ENCODE measurements around the gene SWSAP1.
"Not testable (repeated sequence)": the region's sequence is repeated elsewhere in the genome, so short reads cannot be mapped to it uniquely, and the experiment has no call there.

Gene SWSAP1

DNA sequence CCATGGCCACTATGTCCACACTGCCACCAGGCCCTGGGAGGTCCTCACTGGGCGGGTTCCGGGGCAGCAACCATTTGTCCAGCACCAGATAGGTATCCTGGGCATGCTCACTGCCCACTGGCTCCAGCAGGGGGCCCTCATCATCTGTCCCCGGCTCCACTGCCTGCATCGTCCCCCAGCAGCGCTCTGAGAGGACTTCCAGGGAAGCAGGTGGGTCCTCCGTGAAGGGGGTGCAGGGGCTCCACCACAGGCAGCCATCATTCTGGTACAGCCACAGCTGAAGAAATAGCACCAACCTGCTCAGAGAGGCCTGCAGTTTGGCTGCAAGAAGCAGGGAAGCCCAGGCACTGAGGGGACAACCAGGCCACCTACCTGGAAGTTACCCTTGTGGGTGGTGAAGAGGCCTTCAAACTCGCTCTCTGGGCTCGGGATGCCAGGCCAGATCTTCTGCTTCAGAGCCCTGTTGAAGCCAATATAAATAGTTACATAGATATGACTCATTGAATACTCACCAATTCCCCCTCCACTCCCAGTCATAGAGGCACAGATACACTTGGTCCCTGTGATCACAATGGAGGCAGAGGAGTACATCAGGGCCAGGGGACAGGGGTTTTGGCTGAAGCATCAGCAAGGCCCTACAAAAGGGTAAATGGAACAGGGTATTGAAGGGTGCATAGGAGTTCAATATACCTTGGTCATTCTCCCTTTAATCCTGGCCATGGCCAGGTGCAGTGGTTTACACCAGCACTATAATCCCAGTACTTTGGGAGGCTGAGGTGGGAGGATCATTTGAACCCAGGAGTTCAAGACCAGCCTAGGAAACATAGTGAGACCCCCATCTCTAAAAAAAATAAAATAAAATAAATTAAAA is 4.1 kb downstream of the SWSAP1 start:
- peak in 31 of 56 donors; percentile 5 to 66 (median 26) for DNase-seq

DNA sequence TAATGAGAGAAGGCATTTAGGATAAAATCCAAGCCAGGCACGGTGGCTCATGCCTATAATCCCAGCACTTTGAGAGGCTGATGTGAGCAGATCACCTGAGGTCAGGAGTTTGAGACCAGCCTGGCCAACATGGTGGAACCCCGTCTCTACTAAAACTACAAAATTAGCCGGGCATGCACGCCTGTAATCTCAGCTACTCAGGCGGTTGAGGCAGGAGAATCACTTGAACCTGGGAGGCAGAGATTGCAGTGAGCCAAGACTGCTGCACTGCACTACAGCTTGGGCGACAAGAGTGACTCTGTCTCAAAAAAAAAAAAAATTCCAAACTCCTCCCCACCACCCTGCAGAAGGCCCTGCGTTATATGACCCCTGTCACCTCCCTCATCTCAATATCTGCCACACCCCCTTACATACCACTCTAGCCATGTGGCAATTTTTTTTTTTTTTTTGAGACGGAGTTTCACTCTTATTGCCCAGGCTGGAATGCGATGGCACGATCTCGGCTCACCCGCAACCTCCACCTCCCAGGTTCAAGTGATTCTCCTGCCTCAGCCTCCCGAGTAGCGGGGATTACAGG is 4.9 kb downstream of the SWSAP1 start:
- not testable (repeated sequence) for DNase-seq

DNA sequence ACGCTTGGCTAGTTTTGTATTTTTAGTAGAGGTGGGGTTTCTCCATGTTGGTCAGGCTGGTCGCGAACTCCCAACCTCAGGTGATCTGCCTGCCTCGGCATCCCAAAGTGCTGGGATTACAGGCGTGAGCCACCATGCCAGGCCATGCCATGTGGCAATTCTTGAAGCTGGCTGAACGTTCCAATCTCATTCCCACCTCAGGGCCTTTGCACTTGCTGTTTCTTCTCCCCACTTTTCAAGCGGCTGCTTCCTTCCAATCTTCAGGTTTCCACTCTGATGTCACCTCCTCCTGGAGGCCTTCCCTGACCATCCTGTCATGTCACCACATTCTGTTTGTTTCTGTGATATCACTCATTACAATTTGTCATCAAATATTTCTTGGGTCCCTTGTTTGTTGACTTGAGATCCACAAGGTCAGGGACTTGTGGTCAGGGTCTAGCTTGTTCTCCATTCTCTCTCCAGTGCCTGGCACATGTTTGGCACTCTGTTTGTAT is 5.4 kb downstream of the SWSAP1 start:
- no peak for DNase-seq

DNA sequence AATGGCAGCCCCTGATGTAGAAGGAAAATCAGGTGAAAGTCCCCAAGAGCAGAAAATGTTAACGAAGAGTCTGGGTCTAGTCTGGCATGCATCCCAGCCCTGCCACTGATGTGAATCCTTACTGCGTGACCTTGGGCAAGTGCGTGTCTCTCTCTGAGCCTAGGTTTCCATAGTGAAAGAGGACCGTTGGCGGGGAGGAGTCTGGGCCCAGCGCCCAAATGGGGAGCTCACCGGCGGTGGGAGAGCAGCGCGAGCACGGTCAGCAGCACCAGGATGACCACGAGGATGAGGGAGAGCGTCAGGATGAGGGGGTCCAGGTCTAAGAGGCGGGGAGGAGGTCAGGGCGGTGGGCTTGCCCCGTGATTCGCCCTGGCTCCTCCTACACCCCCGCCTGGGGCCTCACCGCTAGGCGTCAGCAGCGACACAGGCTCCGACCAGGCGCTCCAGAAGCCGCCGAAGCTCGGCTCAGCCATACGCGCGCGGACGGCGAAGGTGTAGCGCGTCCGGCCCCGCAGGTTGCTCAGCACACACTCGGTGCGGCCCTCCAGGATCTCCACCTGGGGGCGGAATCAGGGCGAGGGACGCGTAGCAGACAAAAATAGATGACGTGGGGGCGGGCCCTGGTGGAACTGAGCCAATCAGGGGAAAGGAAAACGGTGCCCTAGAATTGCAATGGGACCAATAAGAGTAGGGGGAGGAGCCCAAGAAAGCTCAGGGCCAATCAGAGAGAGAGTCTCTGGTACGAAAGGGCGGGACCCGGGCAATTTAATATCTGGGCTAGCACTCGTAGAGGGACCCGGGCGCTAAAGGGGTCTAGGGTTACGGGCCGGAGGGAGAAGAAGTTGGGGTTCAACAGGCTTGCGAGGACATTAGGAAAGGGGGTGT is 6.4 kb downstream of the SWSAP1 start:
- peak; percentile 52 to 96 (median 87) for DNase-seq

DNA sequence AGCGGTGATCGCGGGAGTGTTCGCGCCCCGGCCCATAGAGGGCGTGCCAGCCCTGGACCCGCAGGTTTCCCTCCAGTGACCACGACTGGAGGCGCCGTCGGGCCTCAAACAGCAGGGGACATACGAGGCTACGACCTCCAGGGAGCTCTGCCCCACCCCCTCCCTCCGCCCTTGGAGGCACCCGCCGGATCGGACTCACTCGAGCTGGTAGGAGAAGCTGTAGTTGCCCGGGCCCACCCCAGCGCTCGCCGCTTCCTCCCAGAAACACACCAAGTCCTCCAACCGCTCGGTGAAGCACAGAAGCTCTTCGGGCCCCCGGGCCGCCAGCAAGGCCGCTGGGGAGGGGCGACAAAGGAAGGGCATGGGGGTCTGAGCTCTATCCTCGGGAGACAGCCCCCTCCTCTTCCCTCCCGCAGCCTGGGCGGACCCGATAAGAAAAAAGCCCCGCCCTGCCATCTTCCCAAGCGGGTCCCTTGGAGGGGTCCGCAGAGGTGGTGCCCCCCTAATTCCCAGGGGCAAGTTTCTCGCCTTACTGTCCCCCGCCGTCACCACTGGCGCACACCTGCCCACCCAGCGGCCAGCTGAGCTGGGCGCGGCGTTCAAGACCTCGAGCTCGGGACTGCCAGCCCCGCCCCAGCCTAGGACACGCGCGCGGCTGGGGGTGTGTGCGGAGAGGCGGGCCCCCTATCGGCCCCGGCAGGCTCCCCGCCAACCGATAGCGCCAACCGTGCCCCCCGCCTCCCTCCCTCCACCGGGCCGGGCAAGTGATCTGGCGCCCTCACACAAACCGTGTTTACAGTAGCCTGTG is 8.6 kb downstream of the SWSAP1 start:
- peak in 6 of 56 donors; percentile 5 to 30 (median 20) for DNase-seq

DNA sequence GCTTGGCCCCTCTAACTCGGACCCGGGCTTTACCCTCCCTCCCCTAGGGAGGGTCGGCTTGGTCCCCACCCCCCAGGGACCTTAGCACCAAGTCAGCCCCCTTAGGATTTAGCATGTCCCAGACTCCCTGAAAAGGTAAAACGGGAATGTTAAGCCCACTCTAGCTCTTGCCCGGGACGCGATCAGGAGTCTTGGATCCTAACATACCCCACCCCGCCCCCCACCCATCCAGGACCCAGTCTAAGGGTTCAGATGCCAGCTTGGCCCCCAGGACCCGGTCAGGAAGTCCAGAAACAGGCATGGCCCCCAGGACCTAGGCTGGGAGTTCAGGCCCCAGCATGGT is 9.2 kb downstream of the SWSAP1 start:
- DNase-seq: no peak

DNA sequence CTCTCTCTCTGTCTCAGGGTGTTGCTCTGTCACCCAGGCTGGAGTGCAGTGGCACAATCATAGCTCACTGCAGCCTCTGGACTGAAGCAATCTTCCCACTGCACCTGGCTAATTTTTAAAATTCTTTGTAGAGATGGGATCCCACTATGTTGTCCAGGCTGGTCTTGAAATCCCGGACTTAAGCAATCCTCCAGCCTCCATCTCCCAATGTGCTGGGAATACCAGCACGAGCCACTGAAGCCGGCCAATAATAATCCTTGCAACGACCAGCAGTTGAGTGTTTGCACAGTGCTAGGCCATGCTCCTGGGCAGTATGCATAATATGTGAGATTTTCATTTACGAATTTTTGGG is 10.3 kb downstream of the SWSAP1 start:
- DNase-seq: no peak

DNA sequence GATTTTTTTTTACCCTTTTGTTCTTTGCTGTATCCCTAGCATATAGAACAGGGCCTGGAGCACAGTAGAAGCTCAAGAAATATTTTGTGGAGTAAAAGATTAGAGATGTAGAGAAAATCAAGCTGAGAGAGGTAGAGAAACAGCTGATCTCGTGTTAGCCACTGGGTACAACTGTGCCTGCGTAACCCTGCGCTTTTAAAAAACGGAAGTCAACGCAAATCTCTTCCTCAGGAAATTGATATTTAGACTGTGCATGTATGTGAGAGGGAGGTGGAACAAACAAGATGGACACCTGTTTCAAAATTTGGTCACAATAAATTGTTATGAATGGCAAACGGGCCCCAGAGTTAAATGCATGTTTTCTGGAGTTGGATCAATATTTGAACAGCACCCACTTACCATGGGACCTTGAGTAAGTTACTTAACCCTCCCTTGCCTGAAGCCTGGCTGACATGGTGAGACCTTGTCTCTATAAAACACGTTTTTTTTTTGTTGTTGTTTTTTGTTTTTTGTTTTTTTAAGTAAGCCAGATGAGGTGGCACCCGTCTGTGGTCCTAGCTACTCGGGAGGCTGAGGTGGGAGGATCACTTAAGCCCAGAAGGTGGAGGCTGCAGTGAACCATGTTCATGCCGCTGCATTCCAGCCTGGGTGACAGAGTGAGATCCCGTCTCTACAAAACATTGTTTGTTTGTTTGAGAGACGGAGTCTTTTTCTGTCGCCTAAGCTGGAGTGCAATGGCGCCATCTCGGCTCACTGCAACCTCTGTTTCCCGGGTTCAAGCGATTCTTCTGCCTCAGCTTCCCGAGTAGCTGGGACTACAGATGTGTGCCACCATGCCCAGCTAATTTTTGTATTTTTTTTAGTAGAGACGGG is 12.9 kb downstream of the SWSAP1 start:
- peak in 1 of 56 donors; percentile 1 for DNase-seq

DNA sequence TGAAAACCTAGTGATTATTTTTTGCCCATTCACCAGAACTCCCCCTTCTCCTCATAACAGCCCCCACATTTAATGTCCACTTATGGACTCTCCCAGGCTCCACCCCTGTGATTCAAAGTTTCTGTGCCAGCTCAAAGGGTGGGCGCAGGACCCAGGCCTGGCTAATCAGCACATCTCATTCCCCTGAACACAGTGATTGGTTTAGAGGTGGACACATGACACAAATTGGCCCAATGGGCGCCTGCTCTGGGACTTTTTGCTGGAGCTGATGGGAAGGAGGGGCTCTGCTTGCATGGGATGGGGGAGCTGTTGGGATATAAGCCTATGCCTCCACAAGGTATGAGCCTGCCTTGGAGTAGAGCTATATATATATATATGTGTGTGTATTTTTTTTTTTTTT is 15.9 kb downstream of the SWSAP1 start:
- no peak for DNase-seq

DNA sequence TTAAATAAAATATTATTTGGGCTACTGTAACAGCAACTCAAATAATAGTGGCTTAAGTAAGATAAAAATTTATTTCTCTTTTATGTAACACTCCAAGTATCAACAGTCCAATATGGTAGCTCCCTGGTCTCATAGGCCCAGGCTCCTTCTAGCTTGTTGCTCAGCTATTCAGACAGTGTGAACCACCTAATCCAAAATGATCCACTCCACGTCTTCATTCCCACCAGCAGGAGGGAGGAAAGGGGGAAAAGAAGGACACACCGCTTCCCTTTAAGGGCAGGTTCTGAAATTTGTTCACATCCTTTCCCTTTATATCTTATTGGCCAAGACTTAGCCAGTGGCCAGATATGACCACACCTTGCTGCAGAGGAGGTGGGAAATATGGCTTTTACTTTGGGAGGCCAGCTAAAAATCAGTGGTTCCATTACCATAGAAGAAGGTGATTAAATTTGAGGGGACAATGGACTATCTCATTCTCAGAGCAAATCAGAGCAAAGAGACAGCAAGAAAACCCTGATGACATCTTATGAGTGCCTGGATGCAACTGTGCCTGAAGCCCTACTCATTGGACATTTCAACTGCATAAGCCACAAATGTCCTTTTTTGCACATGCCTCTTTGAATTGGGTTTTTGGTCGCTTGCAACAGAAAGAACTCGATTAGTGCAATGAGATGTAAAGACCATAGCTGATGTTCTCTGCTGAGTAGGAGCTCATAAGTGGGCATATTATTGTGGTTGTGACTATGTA is 16.6 kb downstream of the SWSAP1 start:
- DNase-seq: no peak

DNA sequence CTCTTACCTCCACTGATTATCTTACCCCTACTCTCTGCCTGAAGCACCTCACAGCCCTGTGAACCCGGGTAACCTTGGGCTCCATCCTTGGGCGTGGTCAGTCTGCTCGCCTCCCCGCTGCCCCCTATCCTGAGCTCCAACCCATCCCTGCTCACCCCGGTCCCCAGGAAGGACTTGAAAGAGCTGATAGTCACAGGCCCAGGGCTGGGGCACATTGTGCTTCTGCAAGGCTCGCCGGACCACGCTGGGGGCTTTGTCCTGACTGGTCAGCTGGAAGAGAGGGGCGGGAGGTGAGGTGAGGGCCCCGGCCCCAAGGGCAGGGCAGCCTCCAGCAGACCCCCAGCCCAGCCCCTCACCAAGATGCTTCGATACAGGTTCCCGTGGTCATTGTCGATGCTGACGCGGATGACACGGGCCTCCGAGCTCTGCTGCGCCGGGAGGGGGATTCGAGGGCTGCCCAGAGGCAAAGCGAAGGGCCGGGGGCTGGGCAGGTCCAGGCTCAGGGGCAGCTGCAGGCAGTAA is 22.7 kb downstream of the SWSAP1 start:
- no peak for DNase-seq

DNA sequence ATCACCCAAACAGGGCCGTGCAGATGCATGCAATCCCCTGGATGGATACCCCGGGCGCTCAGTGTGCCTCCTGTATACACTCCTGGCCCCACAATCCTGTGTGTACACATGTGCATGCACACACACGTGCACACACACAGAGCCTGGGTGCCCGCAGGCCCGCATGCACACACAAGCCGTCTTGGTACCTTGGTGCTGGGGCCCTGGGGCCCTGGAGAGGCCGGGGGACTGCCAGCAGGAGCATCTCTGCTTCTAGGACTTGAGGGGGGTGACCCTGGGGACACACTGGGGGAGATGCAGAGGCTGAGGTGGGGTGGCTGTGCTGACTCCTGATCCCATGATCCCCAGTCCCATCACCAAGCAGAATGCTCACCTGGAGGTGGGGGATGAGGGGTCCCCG is 25.2 kb downstream of the SWSAP1 start:
- no peak for DNase-seq

DNA sequence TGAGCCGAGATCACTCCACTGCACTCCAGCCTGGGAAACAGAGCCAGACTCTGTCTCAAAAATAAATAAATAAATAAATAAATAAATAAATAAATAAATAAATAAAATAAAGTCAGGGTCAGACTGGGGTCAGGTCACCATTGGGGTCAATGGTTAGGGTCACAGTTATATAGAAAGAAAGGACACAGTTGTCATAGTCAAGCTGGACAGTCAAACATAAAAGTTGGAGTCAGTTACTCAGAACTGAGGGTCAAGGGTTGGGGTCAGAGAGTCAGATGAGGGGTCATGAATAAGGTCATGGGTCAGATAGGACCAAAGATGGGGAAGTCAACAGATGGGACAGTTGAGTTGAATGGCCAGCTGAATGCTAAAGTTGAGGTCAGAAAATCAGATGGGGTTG is 26.3 kb downstream of the SWSAP1 start:
- DNase-seq: no peak

DNA sequence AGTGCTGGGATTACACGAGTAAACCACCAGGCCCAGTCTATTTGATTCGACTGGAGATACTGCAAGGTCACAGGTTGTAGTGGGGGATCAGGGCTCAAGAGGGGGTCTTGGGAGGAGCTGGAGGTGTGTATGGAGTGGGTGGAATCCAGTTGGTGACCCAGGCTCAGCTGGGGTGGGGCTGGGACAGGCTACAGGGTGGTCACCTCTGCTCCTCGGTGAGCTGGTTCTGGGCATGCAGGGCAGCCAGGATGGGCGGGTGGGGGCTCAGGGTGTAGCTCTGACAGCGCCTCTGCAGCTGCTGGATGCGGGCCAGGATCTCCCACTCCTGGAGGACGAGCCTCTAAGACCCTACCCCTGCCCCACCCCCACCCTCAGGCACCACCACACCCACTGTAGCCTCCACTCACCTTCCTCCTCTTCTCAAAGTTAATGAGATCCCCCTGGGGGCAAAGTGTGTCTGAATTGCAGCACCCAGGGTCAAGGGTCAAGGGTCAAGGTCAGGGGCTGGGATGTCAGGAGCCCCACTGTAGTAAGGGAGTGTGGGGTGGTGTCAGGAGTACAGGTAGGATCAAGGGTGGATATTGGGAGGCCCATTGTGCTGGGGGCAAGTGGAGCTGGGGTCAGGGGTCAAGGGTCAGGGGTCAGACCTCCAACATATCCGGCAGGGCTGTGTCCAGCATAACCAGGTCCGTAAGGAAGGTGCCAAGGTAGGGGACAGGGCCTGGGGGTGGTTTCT is 27.5 kb downstream of the SWSAP1 start:
- no peak for DNase-seq

DNA sequence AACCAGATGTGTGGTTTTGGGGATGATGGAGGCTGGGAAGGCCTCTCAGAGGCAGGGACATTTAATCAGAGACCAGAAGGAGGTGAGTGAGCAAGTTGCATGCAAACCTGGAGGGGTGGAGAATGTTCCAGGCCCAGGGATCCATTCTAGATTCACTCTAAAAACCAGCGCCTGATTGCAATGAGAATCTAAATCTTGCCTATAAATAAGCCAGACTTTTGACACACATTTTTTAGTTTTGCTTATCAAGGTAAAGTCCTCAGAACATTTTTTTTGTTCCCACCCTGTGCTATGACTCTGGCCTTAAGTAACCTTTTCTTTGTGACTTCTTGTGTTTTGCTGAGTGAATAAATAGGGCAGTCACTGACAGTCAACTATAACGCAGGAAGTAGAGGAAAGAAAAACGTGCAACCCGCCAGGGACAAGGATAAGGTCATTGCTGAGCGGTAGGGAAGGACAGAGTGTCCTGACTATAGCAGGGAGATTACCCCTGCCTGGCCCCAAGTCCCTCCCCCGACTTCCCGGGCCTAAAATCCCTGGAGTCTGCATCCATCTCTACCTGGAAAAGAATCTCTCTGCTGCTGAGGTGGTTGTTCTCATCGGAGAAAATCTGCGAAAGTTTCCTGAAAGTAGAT is 30.2 kb downstream of the SWSAP1 start:
- no peak for DNase-seq

DNA sequence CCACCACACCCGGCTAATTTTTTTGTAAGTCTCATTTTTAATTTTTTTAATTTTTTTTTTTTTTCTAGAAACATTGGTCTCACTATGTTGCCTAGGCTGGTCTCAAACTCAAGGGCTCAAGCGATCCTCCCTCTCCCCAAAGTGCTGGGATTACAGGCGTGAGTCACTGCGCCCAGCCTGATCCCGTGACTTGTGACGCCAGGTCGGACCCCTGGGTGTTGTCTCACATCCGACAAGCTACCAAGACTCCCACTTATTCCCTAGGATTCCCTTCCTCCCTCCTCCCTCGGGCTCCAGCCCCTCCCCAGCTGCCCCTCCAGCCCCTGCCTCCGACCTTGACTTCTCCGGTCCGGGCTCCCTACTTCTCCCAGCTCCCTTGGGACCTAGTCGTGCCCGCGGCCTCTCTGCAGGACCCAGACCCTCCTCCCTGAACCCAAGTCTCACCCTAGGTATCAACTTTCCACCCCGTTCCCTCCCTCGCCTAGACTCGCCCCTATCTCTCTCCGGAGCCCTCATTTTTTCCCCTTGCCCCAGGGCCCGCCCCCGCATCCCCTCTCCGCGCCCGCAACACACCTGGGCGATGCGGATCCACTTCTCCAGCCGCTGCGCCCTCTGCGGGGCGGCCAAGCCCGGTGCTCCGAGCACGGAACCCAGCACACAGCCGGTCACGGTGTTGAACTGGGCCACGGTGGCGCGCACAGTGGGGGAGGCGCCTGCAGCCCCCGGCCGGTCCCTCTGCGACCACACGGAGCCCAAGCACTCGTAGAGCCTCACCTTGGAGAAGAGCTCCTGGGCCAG is 31.6 kb downstream of the SWSAP1 start:
- DNase-seq: peak in 1 of 56 donors; percentile 2

DNA sequence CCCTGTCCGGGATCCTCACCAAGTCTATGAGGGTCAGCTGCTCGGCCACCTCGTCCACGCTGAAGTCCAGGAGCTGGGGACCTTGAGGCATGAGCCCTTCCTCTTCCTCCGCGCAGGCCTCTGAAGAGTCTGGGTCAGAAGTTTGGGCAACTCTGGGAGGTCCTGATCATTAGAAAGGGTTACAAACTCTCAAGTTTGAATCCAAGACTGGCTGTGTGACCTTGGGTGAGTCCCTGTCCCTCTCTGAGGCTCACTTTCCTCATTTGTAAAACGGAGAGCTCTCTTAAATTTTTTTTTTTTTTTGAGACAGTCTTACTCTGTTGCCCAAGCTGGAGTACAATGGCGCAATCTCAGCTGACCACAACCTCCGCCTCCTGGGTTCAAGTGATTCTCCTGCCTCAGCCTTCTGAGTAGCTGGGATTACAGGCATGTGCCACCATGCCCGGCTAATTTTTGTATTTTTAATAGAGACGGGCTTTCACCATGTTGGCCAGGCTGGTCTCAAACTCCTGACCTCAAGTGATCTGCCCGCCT is 32.3 kb downstream of the SWSAP1 start:
- not testable (repeated sequence) for DNase-seq

All from amygdala (tissue), 56 donors.